Raji (cell line): ENCODE measurements around the gene RAB15.

Source experiments
- POLR2A ChIP-seq: IDR thresholded peaks from 2 replicates; pipeline ENCODE4 v1.6.1; 2011; ENCODE audit warnings: low read depth, low read length, control low read depth; ENCODE audit not compliant: insufficient read depth

RAB15 gene

DNA sequence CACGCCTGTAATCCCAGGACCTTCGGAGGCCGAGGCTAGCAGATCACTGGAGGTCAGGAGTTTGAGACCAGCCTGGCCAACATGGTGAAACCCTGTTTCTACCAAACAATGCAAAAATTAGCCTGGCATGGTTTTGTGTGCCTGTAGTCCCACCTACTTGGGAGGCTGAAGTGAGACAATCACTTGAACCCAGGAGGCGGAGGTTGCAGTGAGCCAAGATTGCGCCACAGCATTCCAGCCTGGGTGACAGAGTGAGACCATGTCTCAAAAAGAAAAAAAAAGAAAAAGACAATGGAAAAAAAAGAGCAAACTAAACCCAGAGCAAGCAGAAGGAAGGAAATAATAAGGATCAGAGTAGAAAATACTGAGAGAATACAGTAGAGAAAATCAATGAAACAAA, 52.5 kb downstream of the RAB15 start:
- TF ChIP-seq POLR2A: no peak

DNA sequence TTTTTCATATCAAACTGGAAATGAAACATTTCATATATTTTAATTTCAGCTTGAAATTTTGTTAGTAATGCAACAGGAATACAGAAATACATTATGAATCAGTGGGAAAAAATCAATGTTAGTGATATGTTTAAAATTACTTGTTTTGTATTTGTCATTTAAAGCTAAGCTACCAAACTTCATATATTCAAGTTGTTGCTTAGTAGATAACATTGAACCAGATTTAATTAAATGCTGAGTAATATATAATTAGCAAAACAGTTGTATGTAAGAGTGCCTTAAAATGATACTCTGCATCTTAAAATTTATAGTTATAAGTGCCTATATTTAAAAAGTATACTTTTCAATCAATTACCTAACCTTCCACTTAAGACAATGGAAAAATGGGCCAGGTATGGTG, 52.9 kb downstream of the RAB15 start:
- no peak for TF ChIP-seq POLR2A

DNA sequence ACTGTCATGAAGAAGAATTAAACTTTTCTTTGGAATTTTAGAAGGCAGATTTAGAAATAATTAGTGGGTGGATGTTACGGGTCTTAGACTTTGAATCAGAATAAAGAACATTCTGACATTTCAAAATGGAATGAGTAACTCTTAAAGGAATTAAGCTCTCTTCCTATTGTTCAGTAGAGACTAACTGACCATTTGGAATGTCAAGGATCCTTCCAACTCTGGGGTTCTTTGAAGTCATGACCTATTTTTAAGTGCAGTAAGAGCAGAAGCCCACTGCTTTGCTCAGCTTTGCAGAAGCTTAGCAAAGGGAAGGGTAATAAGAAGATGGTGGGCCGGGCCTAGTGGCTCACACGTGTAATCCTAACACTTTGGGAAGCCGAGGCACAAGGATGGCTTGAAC, 53.9 kb downstream of the RAB15 start:
- no peak for TF ChIP-seq POLR2A

DNA sequence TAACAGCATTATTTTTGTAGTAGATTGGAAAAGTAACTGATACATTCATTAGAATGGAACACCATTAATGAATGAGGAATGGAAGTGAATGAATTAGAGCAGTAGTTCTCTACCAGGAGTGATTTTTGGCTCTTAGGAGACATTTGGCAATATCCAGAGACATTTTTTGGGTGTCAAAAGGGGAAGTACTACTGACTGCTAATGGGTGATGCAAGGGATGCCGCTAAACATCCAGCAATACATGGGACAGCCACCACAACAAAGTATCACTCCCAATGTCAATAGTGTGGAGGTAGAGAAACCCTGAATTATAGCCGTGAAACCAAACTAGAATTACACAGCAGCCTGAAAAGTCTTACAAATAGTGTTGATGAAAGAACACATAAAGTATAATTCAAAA, 56.3 kb downstream of the RAB15 start:
- TF ChIP-seq POLR2A: no peak

DNA sequence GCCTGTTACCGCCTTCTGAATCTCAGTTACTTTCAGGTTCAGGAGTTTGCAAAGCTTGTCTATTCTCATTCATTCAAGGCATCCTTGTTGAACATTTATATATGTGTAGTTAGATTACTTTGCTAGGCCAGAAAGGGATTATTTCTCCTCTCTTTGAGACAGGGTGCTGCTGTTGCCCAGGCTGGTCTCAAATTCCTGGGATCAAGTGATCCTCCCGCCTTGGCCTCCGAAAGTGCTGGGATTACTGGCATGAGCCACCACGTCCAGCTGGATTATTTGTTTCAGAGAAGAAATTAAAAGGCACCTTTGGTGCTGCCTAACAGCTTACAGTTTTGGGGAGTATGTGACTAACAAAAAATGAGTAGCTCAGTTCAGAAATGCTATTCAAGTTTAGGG, 57.1 kb downstream of the RAB15 start:
- no peak for TF ChIP-seq POLR2A

DNA sequence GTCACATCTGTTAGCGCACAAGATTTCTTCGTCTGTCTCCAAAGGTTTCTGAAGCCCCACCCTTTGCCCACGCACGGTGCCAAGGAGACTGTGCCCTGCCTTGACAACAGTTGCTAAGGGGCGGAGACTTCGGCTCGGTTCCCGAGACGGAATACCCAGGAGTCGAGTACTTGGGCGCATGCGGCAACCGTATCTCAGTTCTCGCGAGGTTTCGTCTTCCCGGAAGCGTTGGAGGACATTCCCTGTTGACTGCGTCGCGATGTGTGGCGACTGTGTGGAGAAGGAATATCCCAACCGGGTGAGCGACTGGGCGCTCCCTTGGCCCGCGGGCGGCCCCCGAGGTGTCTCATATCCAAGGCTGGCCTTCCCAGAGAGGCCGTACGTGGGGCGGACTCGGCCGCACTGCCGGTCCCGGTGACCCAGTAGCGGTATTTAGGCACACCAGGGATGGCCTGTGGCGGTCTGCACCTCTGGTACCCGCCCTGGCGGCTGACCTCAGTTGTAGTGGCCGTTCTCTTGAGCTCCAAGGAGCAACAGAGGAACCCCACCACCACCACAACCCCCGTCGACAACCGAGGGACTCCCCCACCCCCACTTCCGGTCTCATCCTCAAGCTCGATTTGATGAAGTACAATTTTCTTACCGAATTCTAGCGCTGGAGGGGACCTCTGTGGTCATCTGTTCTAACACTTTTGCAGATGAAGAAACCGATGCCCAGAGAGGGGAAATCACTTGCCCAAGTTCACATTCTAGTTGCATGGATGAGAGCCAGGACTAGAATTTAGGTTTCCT, 57.7 kb downstream of the RAB15 start, which contains the start of gene CHURC1:
CHURC1 (plus strand) TSS at position 219 of the 792 bp plus-strand sequence; CDS start at position 260, 41 bp downstream.
- peak; percentile 97 for TF ChIP-seq POLR2A

DNA sequence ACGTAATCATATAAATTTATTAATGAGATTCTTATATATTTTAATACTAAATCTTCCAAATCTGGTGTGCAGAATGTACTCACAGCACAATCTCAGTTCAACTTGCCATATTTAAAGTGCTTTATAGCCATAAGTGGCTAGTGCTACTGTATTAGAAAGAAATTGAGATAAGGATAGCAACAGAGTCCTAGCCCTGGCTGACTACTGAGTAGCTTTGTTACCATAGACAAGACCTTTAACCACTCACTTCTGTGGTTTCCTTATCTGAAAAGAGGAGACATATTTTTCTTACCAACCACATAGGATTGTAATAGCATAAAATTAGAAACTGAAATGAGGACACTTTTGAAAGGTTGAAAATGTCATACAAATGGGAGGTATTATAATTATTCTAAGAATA, 59.9 kb downstream of the RAB15 start:
- TF ChIP-seq POLR2A: no peak

DNA sequence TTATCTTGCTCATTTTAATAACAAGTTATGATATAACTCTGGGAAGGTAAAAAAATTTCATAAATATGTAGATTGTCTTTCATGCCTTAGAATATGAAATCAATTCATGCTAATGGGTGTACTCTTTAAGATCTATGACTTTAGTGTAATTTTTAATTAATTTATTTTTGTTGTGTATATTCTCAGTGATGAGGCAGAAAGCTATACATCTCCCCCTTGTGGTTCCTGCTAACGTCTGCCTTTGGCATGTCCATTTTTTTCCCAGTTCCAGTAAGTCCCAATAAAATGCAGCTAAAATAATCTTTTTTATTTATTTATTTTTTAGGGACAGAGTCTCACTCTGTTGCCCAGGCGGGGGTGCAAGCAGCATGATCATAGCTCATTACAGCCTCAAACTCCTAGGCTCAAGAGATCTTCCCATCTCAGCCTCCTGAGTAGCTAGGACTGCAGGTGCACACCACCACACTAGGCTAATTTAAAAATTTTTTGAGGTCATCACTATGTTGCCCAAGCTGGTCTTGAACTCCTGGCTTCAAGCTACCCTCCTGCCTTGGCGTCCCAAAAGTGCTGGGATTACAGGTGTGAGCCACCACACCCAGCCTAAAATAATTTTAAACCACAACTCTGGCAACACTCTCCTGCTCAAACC, 61.2 kb downstream of the RAB15 start:
- TF ChIP-seq POLR2A: no peak

DNA sequence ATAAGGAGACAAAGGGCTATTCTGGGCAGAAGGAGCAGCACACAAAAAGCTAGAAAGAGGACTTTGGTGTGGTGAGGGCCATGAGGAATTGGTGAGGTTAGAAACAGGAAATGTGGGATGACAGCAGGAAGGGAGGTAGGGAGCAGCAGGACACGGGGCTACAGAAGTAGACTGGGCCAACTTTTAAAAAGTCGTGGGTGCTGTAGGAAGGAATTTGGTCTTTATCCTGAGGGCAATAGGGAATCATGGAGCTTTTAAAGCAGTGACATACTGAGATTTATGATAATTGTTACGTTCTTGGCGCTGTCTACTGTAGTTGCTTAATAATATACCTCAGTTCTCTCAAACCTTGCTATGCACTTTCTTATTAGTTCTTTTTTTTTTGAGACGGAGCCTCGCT, 66.1 kb downstream of the RAB15 start:
- TF ChIP-seq POLR2A: no peak

DNA sequence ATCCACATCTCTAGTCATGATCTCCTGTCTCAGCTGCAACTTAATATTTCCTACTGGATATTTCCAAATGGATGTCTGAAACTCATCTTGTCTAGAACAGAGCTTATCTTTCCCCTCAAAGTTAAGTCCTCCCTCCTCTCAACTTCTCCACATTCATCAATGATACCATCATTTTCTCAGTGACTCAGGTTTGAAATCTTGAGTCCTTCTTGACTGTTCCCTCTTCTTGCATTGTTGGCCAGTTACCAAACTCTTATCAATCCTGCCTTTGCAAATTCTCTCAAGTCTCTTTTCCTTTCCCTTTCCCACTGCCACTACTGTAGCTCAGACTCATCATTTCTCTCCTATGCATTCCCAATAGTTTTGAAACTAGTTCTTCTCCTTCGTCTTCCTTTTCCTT, 72.2 kb downstream of the RAB15 start:
- no peak for TF ChIP-seq POLR2A
